Right renal cortex interstitium (tissue), 3 donors: ENCODE results near the gene CD28. TPM values are rescaled to one million over a fixed set of nuclear protein-coding genes. Genes with fewer than 3 reads are reported as not detected.

Experiments
- DNase-seq, 3 donors: peaks; one replicate each; pipeline ENCODE4 v3.0.0-alpha.2; 2013; ENCODE audit warnings: low read depth in 3 of 3, low spot score in 2 of 3
- polyA plus RNA-seq, 3 donors: library from polyadenylated mRNA; unstranded; fragments of 120-200 nt; gene quantifications; one replicate each; pipeline ENCODE4 v1.2.1, GENCODE V29; 2013; ENCODE audit not compliant: insufficient read length in 3 of 3

The CD28 gene
- 1 to 10 TPM; 1.9 to 2.3 (median 2.1) TPM for polyA plus RNA-seq

DNA sequence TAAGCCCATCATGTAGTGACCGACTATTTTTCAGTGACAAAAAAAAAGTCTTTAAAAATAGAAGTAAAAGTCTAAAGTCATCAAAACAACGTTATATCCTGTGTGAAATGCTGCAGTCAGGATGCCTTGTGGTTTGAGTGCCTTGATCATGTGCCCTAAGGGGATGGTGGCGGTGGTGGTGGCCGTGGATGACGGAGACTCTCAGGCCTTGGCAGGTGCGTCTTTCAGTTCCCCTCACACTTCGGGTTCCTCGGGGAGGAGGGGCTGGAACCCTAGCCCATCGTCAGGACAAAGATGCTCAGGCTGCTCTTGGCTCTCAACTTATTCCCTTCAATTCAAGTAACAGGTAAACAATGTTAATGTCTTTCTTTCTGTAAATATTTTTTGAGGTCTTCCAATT, at the start of gene CD28:
Gene CD28, plus strand, starts transcription at position 237 of the 400 bp plus-strand sequence. Its CDS starts 58 bp downstream, at position 295.
- DNase-seq: no peak

DNA sequence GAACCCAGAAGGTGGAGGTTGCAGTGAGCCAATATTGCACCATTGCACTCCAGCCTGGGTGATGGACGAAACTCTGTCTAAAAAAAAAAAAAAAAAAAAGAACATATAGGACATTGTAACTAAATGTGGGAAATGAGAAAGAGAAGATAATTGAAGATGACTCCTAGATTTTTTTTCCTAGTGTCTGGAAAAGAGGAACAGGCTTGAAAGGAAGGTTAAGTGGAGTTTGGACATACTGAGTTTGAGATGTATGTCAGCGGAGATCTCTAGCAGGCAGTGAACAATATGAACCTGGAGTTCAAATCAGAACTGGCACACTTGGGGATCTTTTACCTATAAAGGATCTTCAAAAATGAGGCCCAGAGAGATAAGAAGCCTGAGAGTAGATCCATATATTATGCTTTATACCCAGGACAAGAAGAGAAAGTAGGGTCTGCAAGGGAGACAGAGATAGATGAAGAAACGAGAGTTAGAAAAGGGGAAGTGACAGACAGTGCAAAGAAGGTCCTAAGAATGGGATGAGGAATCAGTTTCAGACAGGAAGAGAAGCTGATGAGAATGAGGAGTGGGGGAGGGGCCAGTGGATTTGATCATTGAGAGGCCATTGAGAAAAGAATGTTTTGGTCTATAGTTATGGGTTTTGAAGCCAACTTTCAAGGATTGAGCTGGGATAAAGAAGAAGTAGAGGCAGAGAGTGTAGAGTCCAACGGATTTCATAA, 46.9 kb upstream of the CD28 start:
- no peak for DNase-seq

DNA sequence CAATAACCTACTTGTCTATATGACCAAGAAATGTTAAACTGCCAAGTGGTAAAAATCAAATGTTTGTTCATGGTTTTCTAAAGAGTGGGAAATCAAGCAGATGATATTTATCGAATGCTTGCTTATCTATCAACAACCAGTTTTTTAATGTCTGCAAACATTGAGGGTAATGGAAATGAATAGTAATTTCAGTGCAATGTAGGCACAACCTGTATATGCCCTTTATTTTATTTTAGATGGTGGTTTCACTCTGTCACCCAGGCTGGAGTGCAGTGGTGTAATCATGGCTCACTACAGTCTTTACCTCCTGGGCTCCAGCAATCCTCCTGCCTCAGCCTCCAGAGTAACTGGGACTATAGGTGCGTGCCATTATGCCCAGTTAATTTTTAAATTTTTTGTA, 46.0 kb upstream of the CD28 start:
- no peak for DNase-seq

DNA sequence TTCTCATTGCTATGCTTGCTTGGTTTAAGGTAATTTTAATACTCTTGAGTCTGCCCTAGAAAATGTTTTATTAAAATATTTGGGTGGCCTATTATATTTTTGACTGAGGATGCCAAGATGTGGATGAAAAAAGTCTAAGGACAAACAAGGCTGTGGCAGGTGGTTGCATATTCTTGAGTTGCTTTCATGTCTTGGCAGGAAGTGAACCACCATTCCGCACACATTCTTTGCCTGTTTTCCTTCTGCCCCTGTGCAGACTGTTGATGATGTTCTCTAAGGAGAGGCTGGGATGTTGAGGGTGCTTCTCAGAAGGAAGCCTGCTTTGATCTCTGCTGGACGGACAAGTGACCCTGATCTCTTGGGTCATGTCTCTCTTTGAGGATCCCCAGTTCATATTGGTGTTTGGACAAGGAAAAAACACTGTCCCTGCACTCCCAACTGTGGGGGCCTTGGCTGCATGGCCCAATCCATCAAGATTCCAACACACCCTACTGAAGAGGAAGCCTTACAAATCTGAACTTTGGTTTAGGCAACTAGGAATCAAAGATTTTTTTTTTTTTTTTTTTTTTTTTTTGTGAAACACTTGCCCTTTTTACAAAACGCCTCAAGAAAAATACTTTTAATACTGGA, 45.0 kb upstream of the CD28 start:
- no peak for DNase-seq

DNA sequence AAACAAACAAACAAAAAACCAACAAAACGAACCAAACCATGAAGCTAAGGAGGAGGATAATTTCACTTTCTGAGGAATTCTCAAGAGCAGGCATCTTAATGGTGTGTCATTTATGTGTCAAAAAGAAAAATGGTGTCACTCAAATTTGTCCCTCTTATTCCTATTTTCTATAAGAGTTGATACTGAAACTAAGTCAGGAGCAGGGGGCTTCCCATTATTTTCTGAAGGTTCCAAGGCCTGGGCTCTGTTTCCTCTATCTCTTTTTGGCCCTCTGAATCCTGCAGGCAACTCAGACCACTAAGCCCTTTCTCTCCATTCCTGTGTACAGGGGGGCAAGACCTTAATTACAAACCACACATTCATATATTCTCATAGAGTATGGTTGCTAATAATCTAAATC, 44.0 kb upstream of the CD28 start:
- no peak for DNase-seq

DNA sequence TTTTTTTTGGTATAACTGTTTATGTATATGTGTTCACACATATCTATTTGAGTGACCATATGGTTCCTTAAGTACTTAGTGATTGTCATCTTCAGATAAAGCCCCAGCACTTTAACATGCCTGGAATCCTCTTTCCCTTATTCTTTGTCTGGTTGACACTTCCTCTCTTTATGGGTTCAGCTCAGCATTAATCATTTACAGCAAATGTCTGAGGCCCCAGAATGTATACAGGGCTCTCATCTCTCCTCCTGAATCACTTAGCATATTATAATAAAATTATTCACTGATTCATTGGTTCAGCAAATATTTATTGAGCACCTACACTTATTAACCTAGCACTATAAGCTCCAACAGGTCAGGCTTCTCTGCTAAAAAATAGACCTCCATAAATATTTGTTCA, 43.5 kb upstream of the CD28 start:
- DNase-seq: no peak

DNA sequence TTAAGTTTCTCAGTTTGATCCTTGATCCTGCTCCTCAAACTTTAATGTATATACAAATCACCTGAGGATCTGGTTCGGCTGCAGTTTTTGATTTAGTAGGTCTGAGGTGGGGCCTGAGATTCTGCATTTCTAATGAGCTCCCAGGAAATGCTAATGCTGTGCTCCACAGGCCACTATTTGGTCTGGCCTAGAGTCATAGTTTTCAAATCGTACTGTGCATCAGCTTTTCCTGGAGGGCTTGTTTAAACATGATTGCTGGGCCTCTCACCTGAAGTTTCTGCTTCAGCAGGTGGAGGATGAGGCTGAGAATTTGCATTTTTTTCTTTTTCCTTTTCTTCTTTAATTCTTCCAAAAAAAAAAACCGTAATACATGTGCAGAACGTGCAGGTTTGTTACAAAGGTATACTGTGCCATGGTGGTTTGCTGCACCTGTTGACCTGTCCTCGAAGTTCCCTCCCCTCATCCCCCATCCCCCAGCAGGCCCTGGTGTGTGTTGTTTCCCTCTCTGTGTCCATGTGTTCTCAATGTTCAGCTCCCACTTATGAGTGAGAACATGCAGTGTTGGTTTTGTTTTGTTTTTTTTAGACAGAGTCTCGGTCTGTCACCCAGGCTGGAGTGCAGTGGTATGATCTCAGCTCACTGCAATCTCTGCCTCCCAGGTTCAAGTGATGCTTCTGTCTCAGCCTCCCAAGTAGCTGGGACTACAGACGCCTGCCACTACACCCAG, 42.2 kb upstream of the CD28 start:
- DNase-seq: no peak

DNA sequence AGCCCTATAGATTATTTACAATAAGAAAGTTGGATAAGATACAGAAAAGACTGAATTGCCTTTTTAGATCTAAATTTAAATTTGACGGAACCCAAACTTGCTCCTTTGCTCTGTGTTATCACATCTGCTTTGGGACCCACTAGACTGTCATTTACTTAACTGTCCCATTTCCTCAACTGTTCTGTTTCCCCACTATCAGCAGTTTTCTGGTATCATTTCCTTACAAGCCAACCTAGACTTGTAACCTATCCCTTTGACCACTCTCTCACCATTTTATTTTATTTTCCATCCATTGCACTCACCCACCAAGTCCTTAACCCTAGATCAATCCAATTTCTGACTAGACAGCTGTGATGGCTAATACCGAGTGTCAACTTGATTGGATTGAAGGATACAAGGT, 38.6 kb upstream of the CD28 start:
- DNase-seq: no peak

DNA sequence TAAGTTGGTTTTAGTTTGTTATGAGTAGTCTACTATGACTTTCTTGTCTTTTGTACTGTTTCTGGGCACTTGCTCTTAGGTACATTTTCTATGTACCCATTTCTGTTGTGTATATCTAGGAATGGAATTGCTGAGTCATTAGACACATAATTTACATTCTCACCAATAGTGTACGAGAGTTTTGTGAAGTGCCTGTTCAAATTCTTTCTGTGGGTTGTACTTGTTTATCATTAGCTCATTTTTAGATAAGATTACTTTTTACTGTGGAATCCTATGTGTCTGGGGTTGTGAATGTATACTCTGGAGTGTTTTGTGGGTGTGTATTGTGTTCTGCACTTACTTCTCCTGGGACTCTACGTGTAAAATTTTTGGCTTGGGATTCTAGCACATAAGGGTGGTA, 36.6 kb upstream of the CD28 start:
- DNase-seq: no peak

DNA sequence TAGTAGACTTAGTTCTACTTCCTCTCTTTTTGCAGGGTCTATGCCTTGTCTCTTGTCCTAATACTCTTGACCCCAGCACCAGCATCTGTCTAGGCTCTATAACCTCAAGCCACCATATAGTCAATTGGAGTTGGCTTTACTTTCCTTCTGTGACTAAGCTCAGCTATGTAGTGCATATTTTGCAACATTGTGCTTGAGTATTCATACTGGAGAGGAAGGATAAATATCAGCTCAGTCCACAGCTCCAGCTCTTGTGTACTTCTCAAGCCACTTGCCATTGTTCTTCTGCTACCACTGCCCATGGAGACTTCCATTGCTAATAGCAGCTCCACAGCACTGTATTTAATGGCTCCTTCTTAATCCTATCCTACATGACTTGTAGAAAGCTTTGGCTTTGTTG, 35.5 kb upstream of the CD28 start:
- DNase-seq: no peak

DNA sequence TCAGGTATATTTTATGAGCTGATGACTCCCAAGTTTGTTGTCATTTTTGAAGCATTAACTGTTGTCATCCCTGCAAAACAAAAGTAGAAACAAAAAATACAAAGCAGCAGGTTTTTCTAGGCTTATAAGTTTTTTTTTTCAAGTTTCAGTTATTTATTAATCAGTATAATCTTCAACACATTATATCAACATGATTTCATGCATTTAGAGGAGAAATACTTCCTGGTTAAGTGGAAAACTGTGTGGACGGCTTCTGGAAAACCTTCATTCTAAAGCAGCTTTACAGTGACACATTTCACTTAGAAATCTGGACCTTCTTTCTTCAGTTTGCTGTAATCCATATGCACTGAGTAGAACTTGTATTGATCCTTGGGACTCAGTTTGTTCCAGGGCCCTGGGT, 34.6 kb upstream of the CD28 start:
- no peak for DNase-seq

DNA sequence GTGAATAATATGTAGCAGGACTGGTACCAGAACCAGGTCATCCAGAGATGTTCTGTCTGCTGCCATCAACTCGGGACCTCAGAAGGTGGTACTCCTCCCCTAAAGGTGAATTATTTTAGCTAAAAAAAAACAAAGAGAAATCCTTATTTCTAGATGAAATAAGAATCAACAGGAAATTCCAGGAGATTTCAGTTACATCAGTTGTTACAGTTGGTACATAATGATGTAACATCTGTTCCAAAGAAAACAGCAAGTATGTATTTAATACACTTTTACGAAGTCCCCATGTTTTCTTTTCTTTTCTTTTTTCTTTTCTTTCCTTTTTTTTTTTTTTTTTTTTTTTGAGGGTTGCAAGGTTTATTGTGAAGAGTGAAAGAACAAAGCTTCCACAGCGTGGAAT, 33.6 kb upstream of the CD28 start:
- no peak for DNase-seq

DNA sequence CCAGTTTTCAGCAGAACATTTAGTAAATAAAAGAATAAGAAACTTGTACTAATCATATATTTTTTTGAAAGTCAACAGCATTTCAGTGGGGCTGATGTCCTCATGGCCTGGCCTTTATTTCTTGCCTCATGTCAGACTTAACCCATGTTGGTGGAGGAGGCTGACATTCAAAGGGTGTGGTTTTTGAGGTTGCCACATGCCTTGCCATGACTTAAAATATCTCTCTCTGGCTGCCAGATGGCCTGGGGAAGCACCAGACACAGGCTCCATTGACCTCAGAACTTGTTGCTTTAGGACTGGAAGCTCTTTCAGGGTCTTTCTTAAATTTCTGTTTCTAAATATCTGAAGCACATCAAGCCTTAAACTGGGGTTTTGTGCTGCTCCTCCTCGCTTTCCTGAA, 32.5 kb upstream of the CD28 start:
- DNase-seq: no peak

DNA sequence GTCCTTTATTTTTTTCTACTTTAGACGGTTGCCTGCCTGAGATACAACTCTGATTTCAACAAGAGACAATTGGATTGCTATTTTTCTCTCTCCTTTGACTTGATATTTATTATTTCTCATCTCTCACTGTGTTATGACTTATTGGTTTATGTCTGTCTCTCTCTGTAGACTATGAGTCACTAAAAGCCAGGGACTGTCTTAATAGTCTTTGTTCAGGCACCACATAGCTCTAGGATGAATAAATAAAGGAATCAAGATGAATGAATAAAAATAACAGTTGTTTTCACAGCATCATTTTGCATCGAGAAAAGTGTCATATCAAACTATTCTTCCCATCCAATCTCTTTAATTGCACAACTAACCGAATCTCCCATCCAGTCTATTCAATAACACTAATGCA, 31.4 kb upstream of the CD28 start:
- no peak for DNase-seq

DNA sequence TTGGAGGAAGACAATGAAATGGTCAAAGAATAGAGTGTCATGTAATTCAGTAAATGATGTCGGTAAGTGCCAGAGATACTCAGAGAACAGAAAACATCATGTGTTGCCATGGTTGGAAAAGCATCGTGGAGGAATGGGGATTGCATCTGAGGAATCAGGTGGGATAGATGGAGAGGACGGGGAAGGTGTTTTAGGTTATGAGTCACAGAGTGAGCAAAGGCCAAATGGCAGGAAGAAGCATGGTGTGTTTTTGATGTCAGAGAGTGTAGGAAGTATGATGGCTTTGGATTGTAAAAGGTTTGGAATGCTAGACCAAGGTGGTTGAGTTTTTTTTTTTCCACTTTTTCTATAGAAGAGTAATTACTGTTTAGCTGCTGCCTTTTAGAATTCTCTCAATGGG, 27.5 kb upstream of the CD28 start:
- DNase-seq: no peak

DNA sequence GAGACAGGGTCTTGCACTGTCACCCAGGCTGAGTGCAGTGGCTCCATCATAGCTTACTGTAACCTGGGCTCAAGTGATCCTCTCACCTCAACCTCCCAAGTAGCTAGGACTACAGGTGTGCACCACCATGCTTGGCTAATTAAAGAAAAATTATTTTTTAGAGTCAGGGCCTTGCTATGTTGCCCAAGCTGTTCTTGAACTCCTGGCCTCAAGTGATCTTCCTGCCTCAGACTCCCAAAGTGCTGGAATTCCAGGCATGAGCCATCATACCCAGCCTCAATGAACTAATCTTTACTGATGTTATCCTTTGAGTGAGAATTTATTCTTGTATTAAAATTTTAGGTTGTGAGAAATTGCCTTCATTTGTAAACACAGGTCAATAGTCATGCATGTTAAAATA, 27.0 kb upstream of the CD28 start:
- no peak for DNase-seq

DNA sequence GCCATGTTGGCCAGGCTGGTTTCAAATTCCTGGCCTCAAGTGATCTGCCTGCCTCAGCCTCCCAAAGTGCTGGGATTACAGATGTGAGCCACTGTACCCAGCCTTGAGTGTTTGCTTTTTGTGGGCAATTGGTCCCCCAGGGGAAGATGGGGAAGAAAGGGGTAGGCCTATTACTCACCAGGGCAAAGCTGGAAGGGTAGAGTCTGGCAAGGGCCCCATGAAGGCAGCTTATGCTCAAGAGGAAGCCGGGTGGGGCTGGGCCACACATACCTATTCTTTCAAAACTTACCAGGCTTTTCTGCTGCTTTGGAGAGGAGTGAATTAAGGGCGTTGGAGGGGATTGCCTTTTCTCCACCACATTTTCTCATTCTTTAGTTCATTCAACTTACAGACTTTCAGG, 24.5 kb upstream of the CD28 start:
- DNase-seq: no peak

DNA sequence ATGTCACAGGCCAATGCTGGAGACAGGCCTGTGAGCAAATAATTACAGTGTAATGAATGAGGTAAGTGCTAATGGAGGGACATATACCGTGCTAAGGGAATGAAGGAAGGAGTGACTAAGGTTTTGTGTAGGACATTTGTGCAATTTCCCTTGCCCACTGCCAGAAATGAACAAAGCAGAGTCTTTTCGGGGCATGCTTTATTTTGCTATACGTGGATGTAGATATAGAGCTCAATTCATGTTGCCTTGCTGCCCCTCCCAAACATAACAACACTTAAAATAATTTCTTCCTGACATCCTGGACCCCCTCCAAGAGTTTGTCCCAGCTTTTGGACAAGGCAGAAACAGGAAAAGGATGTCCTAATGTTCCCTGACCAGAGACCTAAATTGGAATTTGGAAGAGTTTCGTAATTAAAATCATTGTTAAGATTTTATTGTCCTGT, 23.7 kb upstream of the CD28 start:
- DNase-seq: no peak

DNA sequence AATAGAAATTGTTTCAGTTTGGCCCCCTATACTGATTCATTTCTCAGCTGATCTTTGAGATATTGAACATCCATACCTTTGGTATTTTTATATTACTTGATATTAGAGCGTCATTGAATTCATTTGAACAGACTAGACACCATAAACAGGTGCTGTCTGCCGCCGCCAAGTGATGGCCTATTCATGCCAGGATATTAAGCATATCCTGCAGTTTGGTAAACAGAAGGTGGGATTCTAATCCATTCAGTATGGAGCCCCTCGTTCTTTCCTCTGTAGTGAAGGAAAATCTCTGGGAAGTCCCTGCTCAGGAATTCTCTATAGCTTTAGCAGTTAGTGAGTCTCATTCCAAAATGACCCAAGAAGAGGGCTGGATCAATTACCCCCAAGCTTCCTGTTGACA, 23.0 kb upstream of the CD28 start:
- no peak for DNase-seq

DNA sequence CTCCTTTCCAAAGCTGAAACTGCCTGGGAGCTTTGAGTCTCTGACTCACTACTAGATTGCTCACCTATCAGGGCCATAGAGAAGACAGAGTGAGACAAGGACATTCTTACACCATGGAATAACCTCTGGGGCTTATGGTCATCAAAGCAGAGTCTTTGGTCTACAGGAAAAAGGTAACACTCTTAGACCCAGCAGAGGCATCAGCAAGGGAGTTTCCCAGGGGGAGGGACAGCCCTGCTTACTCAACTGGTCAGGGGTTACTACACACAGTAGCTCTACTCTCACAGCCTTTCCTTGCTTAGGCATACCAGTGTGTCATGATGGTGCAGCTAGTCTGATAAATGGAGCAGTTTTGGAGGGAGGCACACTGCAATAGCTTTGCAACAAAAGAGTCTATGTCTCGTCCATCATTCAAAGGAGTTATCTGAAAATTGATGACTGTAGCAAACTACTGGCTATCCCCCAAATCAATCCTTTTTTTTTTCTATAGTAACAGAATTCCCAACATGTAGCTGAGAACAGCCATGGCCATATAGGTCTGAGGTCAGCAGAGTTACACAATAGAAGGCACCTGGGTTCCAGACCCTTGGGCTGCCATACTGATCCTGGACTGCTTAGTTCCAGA, 22.4 kb upstream of the CD28 start:
- DNase-seq: no peak

DNA sequence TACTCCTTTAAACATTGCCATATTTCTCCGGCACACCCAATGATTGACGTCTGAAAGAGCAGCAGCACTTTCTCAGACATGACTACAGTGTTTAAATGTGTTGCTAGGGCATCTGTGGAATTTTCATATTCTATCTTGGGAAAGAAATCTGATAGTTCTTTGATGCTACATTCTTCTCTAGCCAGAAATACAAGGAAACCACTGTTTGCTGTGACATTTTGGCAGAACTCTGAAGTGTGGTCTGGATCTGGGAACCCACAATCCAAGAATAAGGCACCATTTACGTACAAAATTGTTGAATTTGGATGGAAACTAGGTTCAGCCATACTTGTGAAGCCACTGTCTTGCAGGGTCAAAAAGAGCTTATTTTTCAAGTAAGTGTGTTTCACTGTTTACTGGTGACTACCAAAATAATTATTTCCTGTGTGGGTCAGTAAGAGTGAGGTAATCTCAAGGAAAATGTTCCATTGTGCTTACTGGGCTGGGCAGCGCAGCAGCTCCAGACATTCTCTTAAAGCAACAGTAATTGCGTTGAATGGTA, 21.3 kb upstream of the CD28 start:
- DNase-seq: no peak
